HepG2 (cell line): ENCODE results near the gene CPT1C. TPM values are rescaled to one million over a fixed set of nuclear protein-coding genes. Genes with fewer than 3 reads are reported as not detected.

Experiments
- GMEB2 ChIP-seq: IDR thresholded peaks from 2 replicates; pipeline ENCODE4 v1.6.1; 2016; ENCODE audit warnings: missing biosample characterization, missing genetic modification reagents, low read depth
- HNRNPLL ChIP-seq: fragments of 200-400 bp; formaldehyde crosslinking; IDR thresholded peaks from 2 replicates; pipeline ENCODE4 v1.6.1; 2017; ENCODE audit warnings: mild to moderate bottlenecking, low read depth, low read length; ENCODE audit not compliant: poor library complexity, severe bottlenecking
- KLF13 ChIP-seq: sonication (generic); formaldehyde crosslinking; IDR thresholded peaks from 2 replicates; pipeline ENCODE4 v1.4.0; 2020; ENCODE audit warnings: mild to moderate bottlenecking, missing genetic modification reagents
- PRDM15 ChIP-seq: sonication (generic); formaldehyde crosslinking; IDR thresholded peaks from 2 replicates; pipeline ENCODE4 v1.4.0; 2020; ENCODE audit warnings: missing genetic modification reagents
- RARG ChIP-seq: sonication (generic); formaldehyde crosslinking; IDR thresholded peaks from 2 replicates; pipeline ENCODE4 v1.4.0; 2020; ENCODE audit warnings: low read depth, mild to moderate bottlenecking, missing genetic modification reagents
- SP4 ChIP-seq: sonication (generic); formaldehyde crosslinking; IDR thresholded peaks from 2 replicates; pipeline ENCODE4 v1.8.1; 2023; ENCODE audit warnings: mild to moderate bottlenecking, missing genetic modification reagents
- TERF1 ChIP-seq: sonication (generic); formaldehyde crosslinking; IDR thresholded peaks from 2 replicates; pipeline ENCODE4 v1.8.0; 2022; ENCODE audit warnings: mild to moderate bottlenecking, missing genetic modification reagents, moderate library complexity
- polyA plus RNA-seq, 8 experiments: library from polyadenylated mRNA; depleted of rRNA in 3 of 8; stranded (reverse) in 7 of 8; unstranded in 1 of 8; fragments of >200 nt; fragmentation: Illumina TruSeq in 4 of 8; extraction: Trizol in 4 of 8; gene quantifications; 2 replicates each; pipeline versions ENCODE4 v1.2.1 to v1.2.3, GENCODE V29; 2011 to 2016; ENCODE audit warnings: low read depth in 4 of 8, missing spikeins in 1 of 8, mixed read lengths in 1 of 8; ENCODE audit not compliant: insufficient read depth in 1 of 8
- total RNA-seq, 5 experiments: library from RNA; depleted of rRNA; stranded (reverse); fragments of >200 nt; fragmentation: Illumina TruSeq; extraction: Trizol; gene quantifications; 2 replicates each; pipeline ENCODE4 v1.2.3, GENCODE V29; 2016; ENCODE audit warnings: low read depth in 1 of 5
- TF ChIP-seq, protein P1 (sequence below): IDR thresholded peaks from 2 replicates; pipeline ENCODE4 v1.6.1; 2016; ENCODE audit warnings: missing compliant biosample characterization, missing genetic modification reagents, borderline replicate concordance
- TF ChIP-seq, protein P2 (sequence below): sonication (generic); formaldehyde crosslinking; IDR thresholded peaks from 2 replicates; pipeline ENCODE4; 2020; ENCODE audit warnings: missing genetic modification reagents, mild to moderate bottlenecking, borderline replicate concordance
- TF ChIP-seq, protein P3 (sequence below), 2 experiments: sonication (generic) in 1 of 2; formaldehyde crosslinking in 1 of 2; IDR thresholded peaks; 2 replicates each; pipeline versions ENCODE4 v1.4.0 to v1.6.1; 2016 to 2020; ENCODE audit warnings: borderline replicate concordance in 1 of 2, low read depth in 1 of 2, mild to moderate bottlenecking in 1 of 2, missing genetic modification reagents in 1 of 2

The CPT1C gene
- total and polyA plus RNA-seq, 2 of the 13 experiments (the other 11 are each of a cell fraction or from before 2014, with no cell fraction given), result 0.18 TPM; not detected in 1

DNA sequence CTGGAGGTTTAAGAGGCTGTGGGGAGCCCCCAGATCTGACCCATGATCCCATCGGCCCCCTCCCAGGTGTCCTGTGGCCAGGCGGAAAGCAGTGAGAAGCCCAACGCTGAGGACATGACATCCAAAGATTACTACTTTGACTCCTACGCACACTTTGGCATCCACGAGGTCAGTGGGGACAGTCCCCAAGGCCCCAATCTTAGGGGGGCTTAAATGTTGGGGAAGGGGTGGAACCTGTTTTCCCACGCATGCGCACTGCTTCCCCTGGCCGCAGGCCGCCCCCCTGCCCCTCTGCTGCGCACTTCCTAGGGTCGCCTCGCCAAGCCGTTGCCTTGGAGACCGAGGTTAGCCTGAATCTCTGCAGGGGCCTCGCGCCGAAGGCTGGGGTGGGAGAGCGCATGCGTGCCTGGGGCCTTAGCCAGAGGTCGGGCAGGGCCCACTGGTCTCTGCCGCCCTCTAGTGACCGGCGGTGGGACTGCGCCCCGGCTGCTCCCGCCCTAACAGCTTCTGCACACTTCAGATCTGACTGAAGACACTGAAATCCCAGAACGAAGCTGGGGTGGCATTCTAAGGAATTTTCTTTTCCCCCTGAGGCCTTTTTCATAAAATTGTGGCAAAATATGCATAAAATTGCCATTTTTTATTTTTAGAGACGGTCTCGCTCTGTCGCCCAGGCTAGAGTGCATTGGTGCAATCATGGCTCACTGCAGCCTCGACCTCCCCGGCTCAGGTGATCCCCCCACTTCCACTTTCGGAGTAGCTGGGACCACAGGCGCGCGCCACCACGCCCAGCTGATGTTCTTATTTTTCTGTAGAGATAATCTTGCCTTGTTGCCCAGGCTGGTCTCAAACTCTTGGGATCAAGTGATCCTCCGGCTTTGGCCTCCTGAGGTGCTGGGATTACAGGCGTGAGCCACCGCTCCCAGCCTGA, 10.2 kb upstream of the CPT1C start (continued):
- TF ChIP-seq RARG (CRISPR knock-in tag) (no peak), KLF13 (CRISPR knock-in tag) (no peak), PRDM15 (CRISPR knock-in tag) (no peak), SP4 (no peak), GMEB2 (CRISPR knock-in tag) (no peak), HNRNPLL (no peak), TERF1 (CRISPR knock-in tag) (no peak)
- TF ChIP-seq, protein P1, sequence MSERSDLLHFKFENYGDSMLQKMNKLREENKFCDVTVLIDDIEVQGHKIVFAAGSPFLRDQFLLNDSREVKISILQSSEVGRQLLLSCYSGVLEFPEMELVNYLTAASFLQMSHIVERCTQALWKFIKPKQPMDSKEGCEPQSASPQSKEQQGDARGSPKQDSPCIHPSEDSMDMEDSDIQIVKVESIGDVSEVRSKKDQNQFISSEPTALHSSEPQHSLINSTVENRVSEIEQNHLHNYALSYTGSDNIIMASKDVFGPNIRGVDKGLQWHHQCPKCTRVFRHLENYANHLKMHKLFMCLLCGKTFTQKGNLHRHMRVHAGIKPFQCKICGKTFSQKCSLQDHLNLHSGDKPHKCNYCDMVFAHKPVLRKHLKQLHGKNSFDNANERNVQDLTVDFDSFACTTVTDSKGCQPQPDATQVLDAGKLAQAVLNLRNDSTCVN, result 0 out of 2 replicates have a peak, but pooled peaks have one; percentile 31
- TF ChIP-seq, protein P2, sequence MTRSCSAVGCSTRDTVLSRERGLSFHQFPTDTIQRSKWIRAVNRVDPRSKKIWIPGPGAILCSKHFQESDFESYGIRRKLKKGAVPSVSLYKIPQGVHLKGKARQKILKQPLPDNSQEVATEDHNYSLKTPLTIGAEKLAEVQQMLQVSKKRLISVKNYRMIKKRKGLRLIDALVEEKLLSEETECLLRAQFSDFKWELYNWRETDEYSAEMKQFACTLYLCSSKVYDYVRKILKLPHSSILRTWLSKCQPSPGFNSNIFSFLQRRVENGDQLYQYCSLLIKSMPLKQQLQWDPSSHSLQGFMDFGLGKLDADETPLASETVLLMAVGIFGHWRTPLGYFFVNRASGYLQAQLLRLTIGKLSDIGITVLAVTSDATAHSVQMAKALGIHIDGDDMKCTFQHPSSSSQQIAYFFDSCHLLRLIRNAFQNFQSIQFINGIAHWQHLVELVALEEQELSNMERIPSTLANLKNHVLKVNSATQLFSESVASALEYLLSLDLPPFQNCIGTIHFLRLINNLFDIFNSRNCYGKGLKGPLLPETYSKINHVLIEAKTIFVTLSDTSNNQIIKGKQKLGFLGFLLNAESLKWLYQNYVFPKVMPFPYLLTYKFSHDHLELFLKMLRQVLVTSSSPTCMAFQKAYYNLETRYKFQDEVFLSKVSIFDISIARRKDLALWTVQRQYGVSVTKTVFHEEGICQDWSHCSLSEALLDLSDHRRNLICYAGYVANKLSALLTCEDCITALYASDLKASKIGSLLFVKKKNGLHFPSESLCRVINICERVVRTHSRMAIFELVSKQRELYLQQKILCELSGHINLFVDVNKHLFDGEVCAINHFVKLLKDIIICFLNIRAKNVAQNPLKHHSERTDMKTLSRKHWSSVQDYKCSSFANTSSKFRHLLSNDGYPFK (CRISPR knock-in tag), result no peak
- TF ChIP-seq, protein P3, sequence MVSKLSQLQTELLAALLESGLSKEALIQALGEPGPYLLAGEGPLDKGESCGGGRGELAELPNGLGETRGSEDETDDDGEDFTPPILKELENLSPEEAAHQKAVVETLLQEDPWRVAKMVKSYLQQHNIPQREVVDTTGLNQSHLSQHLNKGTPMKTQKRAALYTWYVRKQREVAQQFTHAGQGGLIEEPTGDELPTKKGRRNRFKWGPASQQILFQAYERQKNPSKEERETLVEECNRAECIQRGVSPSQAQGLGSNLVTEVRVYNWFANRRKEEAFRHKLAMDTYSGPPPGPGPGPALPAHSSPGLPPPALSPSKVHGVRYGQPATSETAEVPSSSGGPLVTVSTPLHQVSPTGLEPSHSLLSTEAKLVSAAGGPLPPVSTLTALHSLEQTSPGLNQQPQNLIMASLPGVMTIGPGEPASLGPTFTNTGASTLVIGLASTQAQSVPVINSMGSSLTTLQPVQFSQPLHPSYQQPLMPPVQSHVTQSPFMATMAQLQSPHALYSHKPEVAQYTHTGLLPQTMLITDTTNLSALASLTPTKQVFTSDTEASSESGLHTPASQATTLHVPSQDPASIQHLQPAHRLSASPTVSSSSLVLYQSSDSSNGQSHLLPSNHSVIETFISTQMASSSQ (IDR thresholded peaks at IDR 0.05; ENCODE audit: low read depth), result no peak
- TF ChIP-seq, protein P3 (CRISPR knock-in tag; IDR thresholded peaks at IDR 0.05; ENCODE audit: borderline replicate concordance), result 0 out of 2 replicates have a peak, but pooled peaks have one; percentile 23
